ENCODE data around the gene DHCR24.

DHCR24 gene

DNA sequence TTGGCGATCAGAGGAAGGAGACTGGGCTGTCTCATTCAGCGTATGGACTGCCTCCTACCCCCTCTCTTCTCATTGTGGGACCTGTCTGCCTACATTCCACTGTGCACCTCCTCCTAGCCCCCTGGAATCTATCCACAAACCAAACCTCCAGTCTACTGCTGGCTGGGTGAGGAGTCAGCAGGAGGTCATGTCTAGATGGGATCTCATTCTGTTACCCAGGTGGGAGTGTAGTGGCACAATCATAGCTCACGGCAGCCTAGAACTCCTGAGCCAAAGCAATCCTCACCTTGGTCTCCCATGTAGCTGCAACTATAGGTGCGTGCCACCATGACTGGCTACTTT is 67.8 kb downstream of the DHCR24 start:
- Histone ChIP-seq H3K27ac (ENCODE audit: low read depth, low read length) (no peak overlapping the region), H4K8ac (ENCODE audit: low read depth, low read length) (no peak overlapping the region), H2AK5ac (ENCODE audit: low read length) (no peak overlapping the region), H3K79me2 (ENCODE audit: control insufficient read depth, insufficient read depth, low read length) (no peaks in the 10 kb centered on the region), H3K27me3 (ENCODE audit: insufficient read depth, low read length, poor library complexity) (no peaks in the 10 kb centered on the region), H3K4me1 (ENCODE audit: control insufficient read depth, low read depth, low read length) (no peaks in the 10 kb centered on the region), H2BK15ac (replicated peaks; ENCODE audit: low read depth) (no peak overlapping the region), H3K4me3 (ENCODE audit: low read length) (no peak overlapping the region), H3K36me3 (ENCODE audit: control insufficient read depth, insufficient read depth, low read length) (no peaks in the 10 kb centered on the region), H3K56ac (ENCODE audit: low read length) (no peak overlapping the region), H3K18ac (ENCODE audit: low read length) (no peak overlapping the region), H3K79me1 (ENCODE audit: low read length) (no peaks in the 10 kb centered on the region), H3K4me2 (ENCODE audit: low read length) (no peak overlapping the region), H3K9ac (ENCODE audit: low read length) (no peak overlapping the region), H3K23ac (ENCODE audit: low read length) (no peak overlapping the region), H3K4ac (ENCODE audit: low read depth, low read length) (no peak overlapping the region), H2BK5ac (ENCODE audit: low read length) (no peak overlapping the region), H4K5ac (ENCODE audit: low read length) (no peak overlapping the region), H2BK120ac (ENCODE audit: low read depth, low read length) (no peak overlapping the region)
- WGBS (ENCODE audit: extremely low coverage, insufficient coverage, low lambda C conversion rate), result no CpG with 5 or more reads among the region's 4 CpGs
- no peak for DNase-seq

DNA sequence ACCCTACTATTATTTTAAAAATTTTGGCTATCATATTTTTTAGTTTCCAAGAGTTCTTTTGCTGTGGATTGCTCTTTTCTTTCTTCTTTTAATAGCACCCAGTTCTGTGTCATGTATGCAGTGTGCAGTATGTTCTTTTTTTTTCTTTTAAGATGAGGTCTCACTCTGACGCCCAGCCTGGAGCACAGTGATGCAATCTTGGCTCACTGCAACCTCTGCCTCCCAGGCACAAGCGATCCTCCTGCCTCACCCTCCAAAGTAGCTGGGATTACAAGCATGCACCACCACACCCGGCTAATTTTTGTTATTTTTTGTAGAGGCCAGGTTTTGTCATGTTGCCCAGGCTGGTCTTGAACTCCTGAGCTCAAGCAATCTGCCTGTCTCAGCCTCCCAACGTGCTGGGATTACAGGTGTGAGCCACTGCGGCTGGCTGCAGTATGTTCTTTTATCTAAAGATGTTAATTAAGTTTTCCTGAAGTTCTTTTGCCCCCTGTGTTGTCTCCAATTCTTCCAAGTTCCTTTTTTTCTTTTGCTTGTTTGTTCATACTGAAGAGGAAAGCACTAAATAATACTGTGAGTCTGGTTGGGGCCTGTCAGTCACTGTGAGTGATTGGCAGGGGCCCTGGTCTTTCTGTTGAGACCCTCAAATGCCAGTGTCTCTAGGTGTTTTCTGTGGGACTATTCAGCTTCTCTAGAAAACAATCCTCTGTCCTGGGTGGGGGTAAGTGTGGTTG is 68.4 kb downstream of the DHCR24 start:
- WGBS (ENCODE audit: extremely low coverage, insufficient coverage, low lambda C conversion rate), result no CpG with 5 or more reads among the region's 5 CpGs

DNA sequence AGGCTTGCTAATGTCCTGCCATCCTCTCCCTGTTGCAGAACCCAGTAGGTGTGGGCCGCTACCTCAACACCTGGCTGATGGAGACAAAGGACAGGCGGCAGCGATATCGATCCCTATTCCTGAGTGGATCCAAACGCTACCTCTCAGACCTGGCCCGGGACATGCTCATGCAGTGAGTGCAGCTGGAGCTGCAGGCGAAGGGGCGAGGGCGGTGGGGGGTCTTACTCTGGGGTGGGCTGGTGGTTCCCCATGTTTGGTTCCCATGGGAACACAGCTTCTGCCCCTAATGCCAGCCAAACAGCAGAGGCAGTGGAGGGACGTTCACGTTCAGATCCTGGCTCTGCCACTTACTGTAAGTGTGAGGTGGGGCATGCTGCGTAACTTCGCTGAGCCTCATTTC is 70.0 kb downstream of the DHCR24 start:
- Histone ChIP-seq H4K5ac (ENCODE audit: low read length) (no peak overlapping the region), H3K79me1 (ENCODE audit: low read length) (no peaks in the 10 kb centered on the region), H3K27ac (ENCODE audit: low read depth, low read length) (no peak overlapping the region), H3K27me3 (ENCODE audit: insufficient read depth, low read length, poor library complexity) (no peaks in the 10 kb centered on the region), H3K18ac (ENCODE audit: low read length) (no peak overlapping the region), H3K56ac (ENCODE audit: low read length) (no peak overlapping the region), H3K36me3 (ENCODE audit: control insufficient read depth, insufficient read depth, low read length) (no peaks in the 10 kb centered on the region), H3K23ac (ENCODE audit: low read length) (no peak overlapping the region), H2BK120ac (ENCODE audit: low read depth, low read length) (no peak overlapping the region), H3K4ac (ENCODE audit: low read depth, low read length) (no peak overlapping the region), H3K79me2 (ENCODE audit: control insufficient read depth, insufficient read depth, low read length) (no peaks in the 10 kb centered on the region), H2BK15ac (replicated peaks; ENCODE audit: low read depth) (no peak overlapping the region), H3K4me1 (ENCODE audit: control insufficient read depth, low read depth, low read length) (peaks cover 4% of the 10 kb centered on the region), H3K9ac (ENCODE audit: low read length) (no peak overlapping the region), H4K8ac (ENCODE audit: low read depth, low read length) (no peak overlapping the region), H3K4me2 (ENCODE audit: low read length) (no peak overlapping the region), H2BK5ac (ENCODE audit: low read length) (no peak overlapping the region), H3K4me3 (ENCODE audit: low read length) (no peak overlapping the region), H2AK5ac (ENCODE audit: low read length) (no peak overlapping the region)
- DNase-seq, result no peak
- WGBS (ENCODE audit: extremely low coverage, insufficient coverage, low lambda C conversion rate), result no CpG with 5 or more reads among the region's 13 CpGs

More for the DNA sequence above, 68.4 kb downstream of the DHCR24 start:
- no peak overlapping the region for H3K27ac ChIP-seq (ENCODE audit: low read depth, low read length)
- H2BK15ac ChIP-seq (replicated peaks; ENCODE audit: low read depth), result no peak overlapping the region
- no peak overlapping the region for H4K8ac ChIP-seq (ENCODE audit: low read depth, low read length)
- H2AK5ac ChIP-seq (ENCODE audit: low read length), result no peak overlapping the region
- H3K27me3 ChIP-seq (ENCODE audit: insufficient read depth, low read length, poor library complexity), result no peaks in the 10 kb centered on the region
- DNase-seq, result no peak
- H2BK120ac ChIP-seq (ENCODE audit: low read depth, low read length), result no peak overlapping the region
- H3K56ac ChIP-seq (ENCODE audit: low read length), result no peak overlapping the region
- no peak overlapping the region for H3K9ac ChIP-seq (ENCODE audit: low read length)
- no peak overlapping the region for H3K4me2 ChIP-seq (ENCODE audit: low read length)
- H3K79me1 ChIP-seq (ENCODE audit: low read length), result no peaks in the 10 kb centered on the region
- H4K5ac ChIP-seq (ENCODE audit: low read length), result no peak overlapping the region
- H3K23ac ChIP-seq (ENCODE audit: low read length), result no peak overlapping the region
- no peaks in the 10 kb centered on the region for H3K36me3 ChIP-seq (ENCODE audit: control insufficient read depth, insufficient read depth, low read length)
- no peak overlapping the region for H3K18ac ChIP-seq (ENCODE audit: low read length)
- H3K4me3 ChIP-seq (ENCODE audit: low read length), result no peak overlapping the region
- no peaks in the 10 kb centered on the region for H3K79me2 ChIP-seq (ENCODE audit: control insufficient read depth, insufficient read depth, low read length)
- no peak overlapping the region for H3K4ac ChIP-seq (ENCODE audit: low read depth, low read length)
- H3K4me1 ChIP-seq (ENCODE audit: control insufficient read depth, low read depth, low read length), result peaks cover 2% of the 10 kb centered on the region
- no peak overlapping the region for H2BK5ac ChIP-seq (ENCODE audit: low read length)

DNA sequence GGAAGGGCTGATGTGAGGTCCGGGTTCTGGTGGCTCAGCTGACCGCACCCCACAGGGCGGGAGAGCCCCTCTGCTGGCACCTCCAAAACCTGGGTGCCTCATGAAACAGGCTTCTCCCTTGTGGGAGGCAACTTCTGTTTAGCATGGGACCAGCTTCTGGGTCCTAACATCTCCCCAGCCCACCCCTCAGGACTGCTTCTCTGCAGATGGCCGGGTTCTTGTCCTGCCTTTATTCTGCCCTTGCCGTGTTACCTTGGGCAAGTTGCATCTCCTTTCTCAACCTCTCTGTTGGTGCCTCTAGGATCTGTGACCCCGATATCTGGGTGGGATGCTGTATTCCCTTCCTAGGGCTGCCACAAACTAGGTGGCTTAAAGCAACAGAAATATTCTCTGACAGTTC is 70.9 kb downstream of the DHCR24 start:
- Histone ChIP-seq H2BK15ac (replicated peaks; ENCODE audit: low read depth) (no peak overlapping the region), H4K8ac (ENCODE audit: low read depth, low read length) (no peak overlapping the region), H4K5ac (ENCODE audit: low read length) (no peak overlapping the region), H3K56ac (ENCODE audit: low read length) (no peak overlapping the region), H3K4me1 (ENCODE audit: control insufficient read depth, low read depth, low read length) (peaks cover 4% of the 10 kb centered on the region), H3K4me2 (ENCODE audit: low read length) (no peak overlapping the region), H3K27ac (ENCODE audit: low read depth, low read length) (no peak overlapping the region), H3K9ac (ENCODE audit: low read length) (no peak overlapping the region), H3K36me3 (ENCODE audit: control insufficient read depth, insufficient read depth, low read length) (no peaks in the 10 kb centered on the region), H2BK5ac (ENCODE audit: low read length) (no peak overlapping the region), H3K4me3 (ENCODE audit: low read length) (no peak overlapping the region), H2BK120ac (ENCODE audit: low read depth, low read length) (no peak overlapping the region), H2AK5ac (ENCODE audit: low read length) (no peak overlapping the region), H3K79me2 (ENCODE audit: control insufficient read depth, insufficient read depth, low read length) (no peaks in the 10 kb centered on the region), H3K27me3 (ENCODE audit: insufficient read depth, low read length, poor library complexity) (no peaks in the 10 kb centered on the region), H3K79me1 (ENCODE audit: low read length) (no peaks in the 10 kb centered on the region), H3K4ac (ENCODE audit: low read depth, low read length) (no peak overlapping the region), H3K23ac (ENCODE audit: low read length) (no peak overlapping the region), H3K18ac (ENCODE audit: low read length) (no peak overlapping the region)
- no peak for DNase-seq
- no CpG with 5 or more reads among the region's 6 CpGs for WGBS (ENCODE audit: extremely low coverage, insufficient coverage, low lambda C conversion rate)

DNA sequence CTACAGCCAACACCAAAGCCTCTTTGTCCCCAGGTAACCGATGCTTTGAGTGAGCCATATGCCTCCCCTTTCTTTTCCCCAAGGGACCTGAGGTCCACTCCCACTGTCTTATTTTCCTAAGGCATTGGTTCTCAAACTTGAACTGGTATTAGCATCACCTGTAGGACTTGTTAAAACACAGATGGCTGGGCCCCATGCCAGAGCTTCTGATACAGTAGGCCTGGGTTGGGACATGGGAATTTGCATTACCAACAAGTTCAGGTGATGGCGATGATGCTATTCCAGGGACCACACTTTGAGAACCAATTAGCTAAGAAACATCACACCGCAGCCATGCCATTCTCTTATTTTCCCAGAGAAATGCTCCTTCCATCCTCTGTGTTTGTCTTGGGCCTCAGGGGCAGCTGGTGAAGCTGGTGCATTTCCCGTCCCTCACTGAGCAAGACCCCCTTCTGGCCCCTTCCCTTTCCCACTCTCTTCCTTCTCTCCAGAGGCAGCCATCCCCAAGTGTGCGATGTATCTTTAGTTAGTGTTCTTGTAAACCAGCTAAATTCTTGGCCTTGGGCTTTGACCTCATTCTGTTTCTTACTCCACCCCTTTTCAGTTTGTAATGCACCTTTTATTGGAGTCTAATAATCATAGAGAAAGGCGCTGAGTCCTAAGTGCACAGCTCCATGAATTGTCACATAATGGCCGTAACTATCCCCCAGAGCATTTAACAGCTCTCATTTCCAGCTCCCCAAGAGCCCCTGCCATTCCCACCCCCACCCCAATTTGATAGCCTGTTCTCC is 71.7 kb downstream of the DHCR24 start:
- no peak for DNase-seq
- Histone ChIP-seq H3K79me2 (ENCODE audit: control insufficient read depth, insufficient read depth, low read length) (no peaks in the 10 kb centered on the region), H3K36me3 (ENCODE audit: control insufficient read depth, insufficient read depth, low read length) (no peaks in the 10 kb centered on the region), H3K27ac (ENCODE audit: low read depth, low read length) (no peak overlapping the region), H2BK15ac (replicated peaks; ENCODE audit: low read depth) (no peak overlapping the region), H4K8ac (ENCODE audit: low read depth, low read length) (no peak overlapping the region), H3K4me2 (ENCODE audit: low read length) (no peak overlapping the region), H3K4ac (ENCODE audit: low read depth, low read length) (no peak overlapping the region), H3K4me1 (ENCODE audit: control insufficient read depth, low read depth, low read length) (peaks cover 4% of the 10 kb centered on the region), H3K18ac (ENCODE audit: low read length) (no peak overlapping the region), H3K27me3 (ENCODE audit: insufficient read depth, low read length, poor library complexity) (no peaks in the 10 kb centered on the region), H4K5ac (ENCODE audit: low read length) (no peak overlapping the region), H3K56ac (ENCODE audit: low read length) (no peak overlapping the region), H2AK5ac (ENCODE audit: low read length) (no peak overlapping the region), H2BK5ac (ENCODE audit: low read length) (no peak overlapping the region), H3K4me3 (ENCODE audit: low read length) (no peak overlapping the region), H3K79me1 (ENCODE audit: low read length) (no peaks in the 10 kb centered on the region), H3K9ac (ENCODE audit: low read length) (no peak overlapping the region), H2BK120ac (ENCODE audit: low read depth, low read length) (no peak overlapping the region), H3K23ac (ENCODE audit: low read length) (no peak overlapping the region)
- WGBS (ENCODE audit: extremely low coverage, insufficient coverage, low lambda C conversion rate), result no CpG with 5 or more reads among the region's 7 CpGs
